ENCODE measurements around the gene UBE2I.

DNA sequence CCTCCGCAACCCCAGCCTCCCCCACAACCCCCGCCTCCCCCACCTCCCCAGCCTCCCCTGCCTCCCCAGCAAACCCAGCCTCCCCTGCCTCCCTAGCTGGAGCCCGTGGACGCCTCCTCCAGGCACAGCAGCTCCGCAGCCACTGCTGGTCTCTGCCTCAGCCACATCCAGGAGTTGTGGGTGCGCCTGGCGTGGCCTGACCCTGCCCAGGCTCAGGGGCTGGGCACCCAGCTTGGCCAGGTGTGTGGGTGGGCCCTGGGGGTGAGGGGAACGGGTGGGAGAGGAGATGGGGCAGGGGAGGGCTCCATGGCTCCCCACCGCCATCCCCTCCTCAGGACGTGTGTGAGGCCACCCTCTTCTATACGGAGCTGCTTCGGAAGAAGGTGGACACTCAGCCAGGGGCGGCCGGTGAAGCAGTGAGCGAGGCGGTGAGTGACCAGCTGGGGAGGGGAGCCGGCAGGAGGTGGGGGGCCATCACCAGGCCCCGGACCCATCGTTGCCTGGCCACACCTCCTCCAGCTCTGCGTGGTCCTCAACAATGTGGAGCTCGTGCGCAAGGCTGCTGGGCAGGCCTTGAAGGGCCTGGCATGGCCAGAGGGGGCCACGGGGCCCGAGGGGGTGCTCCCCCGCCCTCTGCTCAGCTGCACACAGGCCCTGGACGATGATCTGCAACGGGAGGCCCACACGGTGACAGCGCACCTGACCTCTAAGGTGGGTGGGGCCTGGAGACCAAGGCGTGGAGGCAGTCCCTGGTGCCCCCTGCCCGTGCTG lies 36.4 kb downstream of the UBE2I start:
- TF ChIP-seq CREB1 (CRISPR knock-in tag; IDR thresholded peaks at IDR 0.05): no peak
- TF ChIP-seq, protein P1, sequence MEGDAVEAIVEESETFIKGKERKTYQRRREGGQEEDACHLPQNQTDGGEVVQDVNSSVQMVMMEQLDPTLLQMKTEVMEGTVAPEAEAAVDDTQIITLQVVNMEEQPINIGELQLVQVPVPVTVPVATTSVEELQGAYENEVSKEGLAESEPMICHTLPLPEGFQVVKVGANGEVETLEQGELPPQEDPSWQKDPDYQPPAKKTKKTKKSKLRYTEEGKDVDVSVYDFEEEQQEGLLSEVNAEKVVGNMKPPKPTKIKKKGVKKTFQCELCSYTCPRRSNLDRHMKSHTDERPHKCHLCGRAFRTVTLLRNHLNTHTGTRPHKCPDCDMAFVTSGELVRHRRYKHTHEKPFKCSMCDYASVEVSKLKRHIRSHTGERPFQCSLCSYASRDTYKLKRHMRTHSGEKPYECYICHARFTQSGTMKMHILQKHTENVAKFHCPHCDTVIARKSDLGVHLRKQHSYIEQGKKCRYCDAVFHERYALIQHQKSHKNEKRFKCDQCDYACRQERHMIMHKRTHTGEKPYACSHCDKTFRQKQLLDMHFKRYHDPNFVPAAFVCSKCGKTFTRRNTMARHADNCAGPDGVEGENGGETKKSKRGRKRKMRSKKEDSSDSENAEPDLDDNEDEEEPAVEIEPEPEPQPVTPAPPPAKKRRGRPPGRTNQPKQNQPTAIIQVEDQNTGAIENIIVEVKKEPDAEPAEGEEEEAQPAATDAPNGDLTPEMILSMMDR (IDR thresholded peaks at IDR 0.05): no peak

All from WTC11 (cell line).